Neutrophil (primary cell): Measurements from ENCODE around the gene CTNND2.

Experiments used
- H3K27ac ChIP-seq: fragments of 200-600 bp; sonication (generic); 2 replicates; pipeline ENCODE4 v1.5.1; 2016; ENCODE audit warnings: mild to moderate bottlenecking, moderate library complexity
- H3K27me3 ChIP-seq: fragments of 200-600 bp; sonication (generic); 2 replicates; pipeline ENCODE4 v1.6.0; 2016; ENCODE audit warnings: mild to moderate bottlenecking
- H3K36me3 ChIP-seq: fragments of 200-600 bp; sonication (generic); 2 replicates; pipeline ENCODE4 v1.5.1; 2017
- H3K4me1 ChIP-seq, 2 experiments: fragments of 200-600 bp in 1 of 2; sonication (generic) in 1 of 2; 1 replicate in 1 of 2; 2 replicates in 1 of 2; pipeline versions ENCODE4 v1.5.1 to v1.6.1; 2013 to 2016; ENCODE audit warnings: low read depth in 1 of 2, low read length in 1 of 2, mild to moderate bottlenecking in 1 of 2, moderate library complexity in 1 of 2; ENCODE audit not compliant: control insufficient read depth in 1 of 2, insufficient read depth in 1 of 2
- H3K4me3 ChIP-seq, 2 experiments: fragments of 200-600 bp in 1 of 2; sonication (generic) in 1 of 2; 1 replicate in 1 of 2; 2 replicates in 1 of 2; pipeline ENCODE4 v1.5.1; 2013 to 2016; ENCODE audit warnings: low read depth in 1 of 2, low read length in 1 of 2, mild to moderate bottlenecking in 1 of 2, moderate library complexity in 1 of 2
- H3K9me3 ChIP-seq: fragments of 200-600 bp; sonication (generic); 2 replicates; pipeline ENCODE4 v1.5.1; 2016
- CTCF ChIP-seq: fragments of 200-600 bp; sonication (generic); IDR thresholded peaks from 2 replicates; pipeline ENCODE4 v1.5.1; 2016; ENCODE audit warnings: antibody characterized with exemption

CTNND2 gene

GRCh38 chr5:11504886-11505193 lies 399.4 kb downstream of the CTNND2 start:
- H3K4me3 ChIP-seq, result no peak overlapping the region
- no peaks in the 10 kb centered on the region for H3K9me3 ChIP-seq
- no peaks in the 10 kb centered on the region for H3K4me1 ChIP-seq
- no peak overlapping the region for H3K27ac ChIP-seq
- TF ChIP-seq CTCF, result no peak
- H3K36me3 ChIP-seq, result no peaks in the 10 kb centered on the region
- H3K27me3 ChIP-seq, result no peaks in the 10 kb centered on the region

DNA sequence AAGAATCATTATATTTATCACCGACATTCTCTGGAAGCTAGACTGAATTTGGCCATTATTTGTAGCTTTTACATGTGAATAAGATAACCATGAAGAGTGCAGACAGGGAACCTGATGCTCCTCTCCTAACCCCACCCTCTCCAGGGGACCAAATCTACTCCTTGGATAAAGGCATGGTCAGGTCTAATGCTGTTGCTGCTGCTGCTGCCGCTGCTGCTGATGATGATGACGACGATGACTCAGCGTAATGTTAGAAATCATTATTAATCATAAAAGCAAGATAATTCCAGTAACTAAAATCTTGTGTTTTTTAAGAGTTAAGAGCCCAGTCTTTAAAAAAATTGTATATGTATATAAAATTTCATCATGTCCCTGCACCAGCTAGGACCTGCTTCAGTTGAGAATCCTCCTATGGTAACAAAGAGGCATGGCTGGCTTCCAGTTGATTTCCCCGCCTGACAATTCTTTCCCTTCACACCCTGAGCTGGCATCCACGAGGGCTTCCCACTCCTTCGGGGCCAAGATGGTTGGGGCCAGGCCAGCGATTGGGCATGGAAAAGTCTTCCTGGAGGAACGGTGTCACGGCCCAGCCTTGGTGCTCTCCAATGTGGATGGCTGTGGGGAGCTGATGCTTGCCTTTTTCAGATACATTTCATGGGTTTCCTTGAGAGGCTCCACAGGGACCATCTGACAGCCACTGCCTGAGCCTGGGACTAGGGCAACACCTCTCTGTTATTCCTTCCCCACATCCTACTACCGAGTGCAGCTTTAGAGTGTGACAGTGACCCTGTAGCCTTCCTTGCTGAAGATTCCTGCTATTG lies 400.0 kb downstream of the CTNND2 start:
- no peak overlapping the region for H3K27ac ChIP-seq
- TF ChIP-seq CTCF, result no peak
- H3K27me3 ChIP-seq, result no peaks in the 10 kb centered on the region
- H3K9me3 ChIP-seq, result no peaks in the 10 kb centered on the region
- no peaks in the 10 kb centered on the region for H3K36me3 ChIP-seq
- H3K4me1 ChIP-seq, result no peaks in the 10 kb centered on the region
- H3K4me3 ChIP-seq, result no peak overlapping the region

GRCh38 chr5:11502783-11503182 lies 401.5 kb downstream of the CTNND2 start:
- Histone ChIP-seq H3K27me3 (no peaks in the 10 kb centered on the region), H3K4me3 (no peak overlapping the region), H3K36me3 (no peaks in the 10 kb centered on the region), H3K4me1 (no peaks in the 10 kb centered on the region), H3K27ac (no peak overlapping the region), H3K9me3 (no peaks in the 10 kb centered on the region)
- no peak for TF ChIP-seq CTCF

GRCh38 chr5:11497651-11498050 lies 406.6 kb downstream of the CTNND2 start:
- Histone ChIP-seq H3K36me3 (no peaks in the 10 kb centered on the region), H3K4me3 (no peak overlapping the region), H3K27ac (no peak overlapping the region), H3K27me3 (no peaks in the 10 kb centered on the region), H3K4me1 (no peaks in the 10 kb centered on the region), H3K9me3 (no peaks in the 10 kb centered on the region)
- TF ChIP-seq CTCF, result no peak

- H3K9me3 ChIP-seq, result no peaks in the 10 kb centered on the region
- no peak for TF ChIP-seq CTCF
- H3K4me3 ChIP-seq, result no peak overlapping the region
- H3K27ac ChIP-seq, result no peak overlapping the region
- no peaks in the 10 kb centered on the region for H3K36me3 ChIP-seq
- H3K27me3 ChIP-seq, result no peaks in the 10 kb centered on the region
- H3K4me1 ChIP-seq, result no peaks in the 10 kb centered on the region
Measured at GRCh38 chr5:11496137-11496719, 408.0 kb downstream of the CTNND2 start.
